Thyroid gland (tissue), 4 donors: ENCODE measurements around the gene PKP2.

ENCODE experiments used
- CTCF ChIP-seq, 6 experiments: fragments of 200-600 bp in 3 of 6; fragments of 450-650 bp in 3 of 6; sonication (generic) in 3 of 6; IDR thresholded peaks; one replicate each; pipeline ENCODE4 v1.5.1; 2016 to 2019; ENCODE audit warnings: antibody characterized with exemption in 6 of 6, mild to moderate bottlenecking in 2 of 6, inconsistent platforms in 1 of 6, moderate library complexity in 1 of 6
- POLR2A ChIP-seq, 2 donors: fragments of 450-650 bp; IDR thresholded peaks; one replicate each; pipeline ENCODE4 v1.6.1; 2017; ENCODE audit warnings: antibody characterized with exemption in 2 of 2, mild to moderate bottlenecking in 2 of 2, moderate library complexity in 1 of 2

- TF ChIP-seq CTCF (IDR thresholded peaks at IDR 0.05) (no peak), POLR2A (IDR thresholded peaks at IDR 0.05) (no peak)
These were observed 10.7 kb downstream of the PKP2 start for GRCh38 chr12:32885831-32886230.
